Mesothelial cell of epicardium (in vitro differentiated cells): ENCODE measurements around the gene SVIL. TPM values are rescaled to one million over a fixed set of nuclear protein-coding genes. Genes with fewer than 3 reads are reported as not detected.
A peak's percentile ranks its signal among the peaks of the same experiment; 100 is the strongest.
"Not testable (repeated sequence)": the region's sequence is repeated elsewhere in the genome, so short reads cannot be mapped to it uniquely, and the experiment has no call there.

ENCODE experiments used
- DNase-seq, 2 experiments: peaks; one replicate each; pipeline ENCODE4 v3.0.0; 2021; ENCODE audit warnings: low spot score in 2 of 2; ENCODE audit not compliant: unreplicated experiment in 2 of 2
- H3K27ac Mint-ChIP-seq: 2 replicates; pipeline ENCODE4 v1.8.0; 2021; ENCODE audit warnings: mixed read lengths
- H3K27me3 Mint-ChIP-seq: 2 replicates; pipeline ENCODE4 v1.8.0; 2021; ENCODE audit warnings: low read depth, mixed read lengths
- H3K36me3 Mint-ChIP-seq: 2 replicates; pipeline ENCODE4 v1.8.0; 2021; ENCODE audit warnings: mixed read lengths
- H3K4me1 Mint-ChIP-seq: 2 replicates; pipeline ENCODE4 v1.8.0; 2021; ENCODE audit warnings: mixed read lengths
- H3K4me3 Mint-ChIP-seq: 2 replicates; pipeline ENCODE4 v1.8.0; 2021; ENCODE audit warnings: mild to moderate bottlenecking, moderate library complexity, mixed read lengths
- H3K9me3 Mint-ChIP-seq: 2 replicates; pipeline ENCODE4 v1.8.0; 2021; ENCODE audit warnings: mixed read lengths
- total RNA-seq: library from RNA; stranded (reverse); gene quantifications from 3 replicates; pipeline ENCODE4 v1.2.1, GENCODE V29; 2021
- TF ChIP-seq, protein P1 (sequence below): fragments of 200-600 bp; sonication (generic); IDR thresholded peaks from one replicate; pipeline ENCODE4 v1.5.0; 2021; ENCODE audit warnings: antibody characterized with exemption; ENCODE audit not compliant: unreplicated experiment

Gene SVIL
- total RNA-seq, 1 donor from 2014 or later: 293 TPM

DNA sequence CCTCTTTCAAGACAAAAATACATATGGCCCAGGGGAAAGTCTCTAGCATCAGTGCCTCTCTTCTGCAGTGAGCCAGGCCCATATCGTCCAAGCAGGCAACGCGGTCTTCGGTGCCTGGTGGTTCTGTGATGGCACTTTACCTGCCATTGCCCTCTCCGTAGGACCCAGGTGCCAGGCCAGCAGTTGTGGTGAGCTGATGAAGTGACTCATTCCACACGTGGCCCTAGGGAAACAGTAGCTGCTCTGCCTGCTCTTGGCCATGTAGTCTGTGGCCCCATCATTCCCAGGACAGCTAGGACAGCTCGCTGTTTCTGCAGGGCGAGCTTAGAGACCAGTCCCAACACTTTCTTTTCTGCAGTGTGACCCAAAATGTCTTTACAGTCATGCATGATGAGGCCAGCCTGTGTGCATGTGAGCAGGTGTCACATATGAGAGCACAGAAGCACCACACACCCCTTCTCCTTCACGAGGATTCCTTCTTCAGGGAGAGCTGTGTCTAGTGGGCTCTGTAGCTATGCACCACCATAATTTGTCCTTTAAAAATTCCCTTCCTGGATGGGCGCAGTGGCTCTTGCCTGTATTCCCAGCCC lies 39.0 kb downstream of the SVIL start:
- Mint-ChIP-seq H3K4me1 (peaks cover 42% of the 10 kb centered on the region), H3K27me3 (no peaks in the 10 kb centered on the region), H3K9me3 (no peaks in the 10 kb centered on the region), H3K4me3 (no peak overlapping the region), H3K36me3 (no peaks in the 10 kb centered on the region), H3K27ac (no peak overlapping the region)
- DNase-seq: no peak
- TF ChIP-seq, protein P1, sequence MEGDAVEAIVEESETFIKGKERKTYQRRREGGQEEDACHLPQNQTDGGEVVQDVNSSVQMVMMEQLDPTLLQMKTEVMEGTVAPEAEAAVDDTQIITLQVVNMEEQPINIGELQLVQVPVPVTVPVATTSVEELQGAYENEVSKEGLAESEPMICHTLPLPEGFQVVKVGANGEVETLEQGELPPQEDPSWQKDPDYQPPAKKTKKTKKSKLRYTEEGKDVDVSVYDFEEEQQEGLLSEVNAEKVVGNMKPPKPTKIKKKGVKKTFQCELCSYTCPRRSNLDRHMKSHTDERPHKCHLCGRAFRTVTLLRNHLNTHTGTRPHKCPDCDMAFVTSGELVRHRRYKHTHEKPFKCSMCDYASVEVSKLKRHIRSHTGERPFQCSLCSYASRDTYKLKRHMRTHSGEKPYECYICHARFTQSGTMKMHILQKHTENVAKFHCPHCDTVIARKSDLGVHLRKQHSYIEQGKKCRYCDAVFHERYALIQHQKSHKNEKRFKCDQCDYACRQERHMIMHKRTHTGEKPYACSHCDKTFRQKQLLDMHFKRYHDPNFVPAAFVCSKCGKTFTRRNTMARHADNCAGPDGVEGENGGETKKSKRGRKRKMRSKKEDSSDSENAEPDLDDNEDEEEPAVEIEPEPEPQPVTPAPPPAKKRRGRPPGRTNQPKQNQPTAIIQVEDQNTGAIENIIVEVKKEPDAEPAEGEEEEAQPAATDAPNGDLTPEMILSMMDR: no peak

DNA sequence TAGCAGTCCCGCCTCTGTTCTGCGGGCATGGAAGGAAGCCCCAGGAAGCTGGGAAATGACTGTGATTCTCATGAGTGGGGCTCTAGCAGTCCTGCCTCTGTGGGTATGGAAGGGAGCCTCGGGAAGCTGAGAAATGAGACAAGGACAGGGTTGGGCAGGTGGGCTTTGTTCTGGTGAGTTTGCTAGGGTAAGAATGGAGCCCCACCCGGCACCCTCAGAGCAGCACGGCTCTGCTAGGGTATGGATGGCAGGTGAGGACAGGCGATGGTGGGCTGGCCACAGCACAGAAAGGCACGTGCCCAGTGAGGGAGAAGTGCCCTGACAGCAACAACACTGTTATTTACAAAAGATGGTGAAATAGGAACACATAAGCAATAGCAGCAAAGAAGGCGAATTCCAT lies 39.6 kb downstream of the SVIL start:
- DNase-seq: no peak
- TF ChIP-seq, protein P1: no peak
- H3K4me1 Mint-ChIP-seq: peaks cover 42% of the 10 kb centered on the region
- no peak overlapping the region for H3K4me3 Mint-ChIP-seq
- H3K27ac Mint-ChIP-seq: peak overlapping the region; percentile 5
- H3K9me3 Mint-ChIP-seq: no peaks in the 10 kb centered on the region
- no peaks in the 10 kb centered on the region for H3K27me3 Mint-ChIP-seq
- H3K36me3 Mint-ChIP-seq: no peaks in the 10 kb centered on the region

DNA sequence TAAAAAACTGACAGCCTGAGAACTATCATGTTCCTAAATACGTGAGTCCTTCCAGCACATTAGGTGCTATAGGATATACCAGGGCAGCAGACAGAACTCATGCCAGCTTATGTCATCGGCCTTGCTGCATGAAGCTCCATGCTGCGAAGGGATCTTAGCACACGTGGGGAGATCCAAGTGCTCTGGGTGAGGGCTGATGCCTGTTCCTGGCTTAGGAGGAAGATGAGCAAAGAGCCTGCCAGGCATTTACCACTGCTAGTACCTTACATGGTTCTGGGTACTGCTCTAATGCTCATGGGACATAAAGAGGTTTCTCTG lies 43.2 kb downstream of the SVIL start:
- Mint-ChIP-seq H3K27me3 (no peaks in the 10 kb centered on the region), H3K27ac (peak overlapping the region; percentile 15), H3K36me3 (peaks cover 6% of the 10 kb centered on the region), H3K4me3 (no peak overlapping the region), H3K9me3 (peaks cover under 1% of the 10 kb centered on the region), H3K4me1 (peaks cover 51% of the 10 kb centered on the region)
- TF ChIP-seq, protein P1: no peak
- DNase-seq: no peak

DNA sequence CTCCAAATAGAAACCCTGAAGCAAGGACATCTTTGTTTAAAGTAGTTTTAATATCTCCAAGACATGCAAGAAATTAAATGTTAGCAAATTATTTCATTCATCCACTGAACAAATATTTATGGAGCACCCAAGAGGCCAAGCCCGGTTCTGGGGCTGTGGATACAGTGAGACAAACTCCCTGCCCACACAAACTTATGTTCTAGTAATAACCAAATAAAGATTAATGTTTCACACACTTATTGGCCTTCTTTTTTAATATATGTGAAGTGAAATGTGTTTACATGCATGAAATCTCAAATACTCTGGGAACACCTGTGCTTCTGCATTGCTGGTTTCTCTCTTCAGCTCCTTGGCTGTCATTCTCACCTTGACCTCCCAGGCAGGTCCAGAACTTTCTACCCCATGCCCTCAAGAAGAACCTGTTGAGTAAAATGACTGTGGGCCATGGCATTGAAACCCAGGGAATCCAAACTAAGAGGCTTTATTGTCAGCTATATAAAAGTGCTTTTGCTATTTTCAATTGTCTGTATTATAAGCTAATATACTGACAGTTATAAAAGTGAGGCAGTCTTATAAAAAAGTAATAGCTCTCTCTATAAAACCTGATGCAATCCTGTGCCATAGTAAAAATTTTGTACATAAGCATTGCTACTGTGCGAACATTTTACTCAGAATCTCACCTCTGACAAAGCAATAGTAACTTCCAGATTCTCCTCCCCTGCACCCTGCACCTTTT lies 43.7 kb downstream of the SVIL start:
- TF ChIP-seq, protein P1: peak; percentile 71
- Mint-ChIP-seq H3K9me3 (peaks cover 3% of the 10 kb centered on the region), H3K36me3 (peaks cover 10% of the 10 kb centered on the region), H3K27ac (peak overlapping the region; percentile 97), H3K27me3 (no peaks in the 10 kb centered on the region), H3K4me1 (peaks cover 55% of the 10 kb centered on the region), H3K4me3 (no peak overlapping the region)
- DNase-seq: no peak

DNA sequence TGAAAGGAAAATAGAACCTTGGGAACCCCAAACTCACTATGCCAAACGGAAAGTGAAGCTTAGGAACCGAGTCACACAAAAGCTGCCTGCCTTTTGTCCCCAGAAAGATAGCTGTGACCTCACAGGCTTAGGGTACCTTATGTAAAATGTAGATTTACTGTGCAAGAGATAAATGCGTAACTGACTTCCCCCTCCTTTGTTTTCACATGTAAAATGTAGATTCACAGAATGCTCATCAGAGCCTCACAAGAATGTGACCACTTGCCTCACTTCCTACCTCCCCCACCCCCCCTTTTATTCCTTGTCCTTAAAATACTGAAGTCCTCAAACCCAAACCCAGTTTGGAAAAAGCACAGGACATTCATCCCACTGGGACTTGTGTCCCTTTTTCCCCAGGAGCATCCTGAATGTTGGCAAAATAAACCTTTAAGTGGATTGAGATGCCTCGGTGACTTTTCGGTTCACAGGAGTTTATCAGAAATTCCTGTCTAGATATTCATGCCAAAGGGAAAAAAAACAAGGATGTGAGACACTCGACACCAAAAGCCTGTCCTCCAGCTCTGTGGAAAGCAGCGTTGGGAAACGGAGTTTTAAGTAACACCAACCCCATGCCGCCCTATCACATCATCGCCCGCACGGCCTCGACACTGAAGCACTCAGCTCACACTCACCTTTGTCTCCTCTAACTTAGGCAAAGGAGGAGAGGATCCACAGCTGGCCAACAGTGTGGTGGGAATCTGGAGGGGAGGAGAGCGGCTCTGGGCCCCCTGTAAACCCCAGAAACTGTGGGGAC lies 45.9 kb downstream of the SVIL start:
- H3K36me3 Mint-ChIP-seq: peaks cover 18% of the 10 kb centered on the region
- DNase-seq: no peak
- peaks cover 65% of the 10 kb centered on the region for H3K4me1 Mint-ChIP-seq
- peak overlapping the region; percentile 73 for H3K27ac Mint-ChIP-seq
- H3K4me3 Mint-ChIP-seq: no peak overlapping the region
- H3K9me3 Mint-ChIP-seq: peaks cover 3% of the 10 kb centered on the region
- TF ChIP-seq, protein P1: no peak
- no peaks in the 10 kb centered on the region for H3K27me3 Mint-ChIP-seq

DNA sequence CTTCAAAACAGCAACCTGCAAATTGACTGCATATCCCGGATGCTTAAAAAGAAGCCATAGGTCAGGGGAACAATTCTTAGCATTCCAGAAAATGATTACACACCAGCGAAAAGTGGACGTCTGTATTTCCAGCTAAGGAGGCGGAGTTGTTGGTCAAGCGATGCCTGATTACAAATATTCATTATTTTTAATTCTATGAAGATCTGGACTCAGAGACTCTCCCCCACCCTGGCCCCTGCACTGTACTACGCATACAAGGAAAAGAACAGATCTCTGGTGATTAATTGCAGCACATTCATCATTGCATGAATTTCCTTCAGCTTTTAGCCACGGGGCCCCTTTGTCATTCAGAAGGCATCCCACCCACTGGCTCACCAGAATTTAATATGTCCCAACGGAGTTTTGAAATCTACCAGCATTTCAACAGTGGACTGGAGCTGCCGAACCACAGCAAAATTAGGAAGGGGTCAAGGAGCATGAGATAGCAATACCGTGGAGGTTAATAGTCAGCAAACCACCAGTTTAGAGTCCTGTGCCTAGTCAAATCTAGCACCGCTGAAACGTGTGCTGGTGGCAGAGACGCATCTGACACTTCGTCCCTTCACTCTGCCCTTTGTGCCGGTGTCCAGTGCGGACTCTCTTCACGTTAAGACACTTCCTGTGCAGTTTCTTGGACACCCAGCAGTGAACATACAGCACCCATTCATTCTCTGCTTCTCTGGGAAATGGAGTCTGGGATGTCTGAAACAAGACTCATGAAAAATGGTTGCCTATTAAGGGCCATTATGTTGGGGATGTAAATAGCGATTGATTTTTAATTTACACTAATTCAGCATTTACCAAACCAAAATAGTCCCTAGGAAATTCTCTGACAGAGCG lies 46.8 kb downstream of the SVIL start:
- Mint-ChIP-seq H3K36me3 (peaks cover 18% of the 10 kb centered on the region), H3K27ac (peak overlapping the region; percentile 84), H3K4me1 (peaks cover 62% of the 10 kb centered on the region)
- not testable (repeated sequence) for H3K4me3 Mint-ChIP-seq, H3K27me3 Mint-ChIP-seq, DNase-seq, H3K9me3 Mint-ChIP-seq

DNA sequence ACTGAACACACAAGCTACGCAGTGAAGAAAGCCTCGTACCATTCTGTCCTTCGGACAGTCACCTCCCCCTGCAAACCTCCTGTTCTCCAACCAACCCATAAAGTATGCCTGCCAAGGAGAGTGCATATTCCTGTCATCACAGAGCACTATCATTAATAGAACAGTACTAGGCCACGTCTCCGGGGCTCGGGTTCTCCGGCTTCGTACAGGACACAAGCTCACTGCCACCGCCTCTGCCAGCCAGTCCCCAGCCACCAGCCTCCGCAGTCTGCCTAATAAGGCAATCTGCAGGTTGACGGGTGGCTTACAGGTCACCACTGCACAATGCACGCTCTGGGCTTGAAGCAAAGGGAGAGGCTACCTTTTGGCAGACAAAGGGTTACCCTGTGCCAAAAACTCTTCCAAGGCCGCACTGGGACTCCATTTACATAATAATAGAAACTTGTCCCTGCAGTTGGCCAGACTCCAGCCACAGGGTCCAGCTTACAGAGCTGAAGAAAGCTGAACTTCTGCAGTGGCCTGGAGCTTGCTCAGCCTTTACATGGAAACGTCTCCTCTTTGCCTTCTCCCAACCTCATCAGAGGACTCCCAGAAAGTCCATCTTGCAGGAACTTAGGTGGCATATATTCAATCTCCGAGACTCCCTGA lies 47.5 kb downstream of the SVIL start:
- Mint-ChIP-seq H3K36me3 (peaks cover 18% of the 10 kb centered on the region), H3K4me1 (peaks cover 62% of the 10 kb centered on the region), H3K27ac (peak overlapping the region; percentile 84)
- not testable (repeated sequence) for H3K27me3 Mint-ChIP-seq, DNase-seq, H3K4me3 Mint-ChIP-seq, H3K9me3 Mint-ChIP-seq
